Fibroblast of villous mesenchyme (primary cell): Measurements from ENCODE around the gene CHST7. TPM values are rescaled to one million over a fixed set of nuclear protein-coding genes. Genes with fewer than 3 reads are reported as not detected.

Experiments used
- DNase-seq: peaks from one replicate; pipeline ENCODE4 v3.0.0-alpha.2; 2010; ENCODE audit warnings: low read depth
- H3K4me3 ChIP-seq: 2 replicates; pipeline ENCODE4 v1.5.1; 2011; ENCODE audit warnings: low read depth, mild to moderate bottlenecking, low read length
- CTCF ChIP-seq: IDR thresholded peaks from 2 replicates; pipeline ENCODE4 v1.5.1; 2012; ENCODE audit warnings: low read depth, mild to moderate bottlenecking, low read length; ENCODE audit not compliant: insufficient read depth
- total RNA-seq: library from RNA; depleted of rRNA; stranded (reverse); fragments of >200 nt; gene quantifications from 2 replicates; pipeline ENCODE4 v1.2.3, GENCODE V29; 2012

Gene CHST7
- total RNA-seq, 1 donor: 13.8 TPM

- no peak for DNase-seq
- H3K4me3 ChIP-seq: no peak overlapping the region
- no peak for TF ChIP-seq CTCF
These were observed 16.6 kb downstream of the CHST7 start for GRCh38 chrX:46589977-46590723.

GRCh38 chrX:46595084-46595483 is 21.5 kb downstream of the CHST7 start:
- no peak for DNase-seq
- H3K4me3 ChIP-seq: no peak overlapping the region
- no peak for TF ChIP-seq CTCF

- DNase-seq: no peak
- TF ChIP-seq CTCF: no peak
- H3K4me3 ChIP-seq: no peak overlapping the region
These were observed 23.6 kb downstream of the CHST7 start for GRCh38 chrX:46597208-46597607.

GRCh38 chrX:46597771-46598170 is 24.2 kb downstream of the CHST7 start:
- no peak overlapping the region for H3K4me3 ChIP-seq
- TF ChIP-seq CTCF: no peak
- no peak for DNase-seq

GRCh38 chrX:46599051-46599560 is 25.5 kb downstream of the CHST7 start:
- no peak overlapping the region for H3K4me3 ChIP-seq
- DNase-seq: peak; percentile 66
- no peak for TF ChIP-seq CTCF

GRCh38 chrX:46601283-46601682 is 27.7 kb downstream of the CHST7 start:
- TF ChIP-seq CTCF: no peak
- H3K4me3 ChIP-seq: no peak overlapping the region
- DNase-seq: peak; percentile 84

- no peak for TF ChIP-seq CTCF
- no peak overlapping the region for H3K4me3 ChIP-seq
- no peak for DNase-seq
These were observed 29.0 kb downstream of the CHST7 start for GRCh38 chrX:46602468-46603102.
